PFSK-1 (cell line): ENCODE measurements around the gene MT1X.

Experiments
- FOXP2 ChIP-seq: optimal IDR thresholded peaks from 2 replicates; pipeline ENCODE3; 2011; ENCODE audit warnings: borderline replicate concordance, control low read depth, inconsistent platforms; ENCODE audit not compliant: insufficient read depth; ENCODE audit errors: extremely low read length, extremely low read depth
- POLR2AphosphoS5 ChIP-seq: IDR thresholded peaks from 2 replicates; pipeline ENCODE4 v1.6.1; 2012; ENCODE audit warnings: low read depth, mild to moderate bottlenecking, control low read depth, low read length, moderate library complexity
- REST ChIP-seq, 2 experiments: IDR thresholded peaks; 2 replicates each; pipeline versions ENCODE4 v1.6.1 to v1.8.0; 2011 to 2012; ENCODE audit warnings: low read depth in 2 of 2, low read length in 2 of 2, control low read depth in 1 of 2, inconsistent platforms in 1 of 2, mild to moderate bottlenecking in 1 of 2, moderate library complexity in 1 of 2; ENCODE audit not compliant: insufficient read depth in 1 of 2
- SIN3A ChIP-seq: IDR thresholded peaks from 2 replicates; pipeline ENCODE4 v1.6.1; 2012; ENCODE audit warnings: mild to moderate bottlenecking, low read length, moderate library complexity, borderline replicate concordance; ENCODE audit not compliant: insufficient read depth
- TAF1 ChIP-seq: IDR thresholded peaks from 2 replicates; pipeline ENCODE4 v1.6.1; 2012; ENCODE audit warnings: low read length, control low read depth, borderline replicate concordance; ENCODE audit not compliant: insufficient read depth

Gene MT1X

GRCh38 chr16:56657555-56658326 is 24.5 kb upstream of the MT1X start, which contains the start of gene MT1F:
MT1F (plus strand) TSS chr16:56657959; CDS start chr16:56658059, 100 bp downstream.
- TF ChIP-seq TAF1 (no peak), POLR2AphosphoS5 (no peak), REST (IDR thresholded peaks at IDR 0.05; ENCODE audit: insufficient read depth in 1 of 2, low read depth in 2 of 2, low read length in 2 of 2) (no peak), FOXP2 (no peak), SIN3A (no peak)

- TF ChIP-seq POLR2AphosphoS5: no peak
- no peak for TF ChIP-seq FOXP2
- no peak for TF ChIP-seq REST (IDR thresholded peaks at IDR 0.05; ENCODE audit: insufficient read depth in 1 of 2, low read depth in 2 of 2, low read length in 2 of 2)
- no peak for TF ChIP-seq SIN3A
- TF ChIP-seq TAF1: no peak
These were observed 23.9 kb upstream of the MT1X start for GRCh38 chr16:56658327-56658875.

GRCh38 chr16:56662357-56663354 is 19.6 kb upstream of the MT1X start:
- TF ChIP-seq FOXP2 (no peak), POLR2AphosphoS5 (no peak), SIN3A (no peak), REST (IDR thresholded peaks at IDR 0.05; ENCODE audit: insufficient read depth in 1 of 2, low read depth in 2 of 2, low read length in 2 of 2) (no peak), TAF1 (no peak)

DNA sequence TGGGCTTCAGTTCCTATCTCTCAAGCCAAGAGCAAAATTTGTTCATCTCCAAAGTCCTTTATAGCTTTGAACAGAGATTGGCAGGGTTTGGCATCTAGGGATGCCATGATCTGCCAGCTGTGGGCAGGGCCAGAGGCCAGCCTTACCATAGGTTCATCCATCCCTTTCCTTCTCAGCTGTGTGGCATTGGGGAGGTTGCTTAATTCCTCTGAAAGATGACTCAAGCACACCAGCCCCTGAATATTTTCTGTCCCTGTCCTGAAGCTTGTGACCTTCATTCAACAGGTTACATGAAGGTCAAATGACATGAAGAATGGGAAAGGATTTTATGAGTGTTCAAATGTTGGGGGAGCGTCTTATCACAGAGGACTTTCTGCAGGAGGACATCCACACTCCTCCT is 17.8 kb upstream of the MT1X start:
- TF ChIP-seq FOXP2: no peak
- no peak for TF ChIP-seq TAF1
- no peak for TF ChIP-seq REST (IDR thresholded peaks at IDR 0.05; ENCODE audit: insufficient read depth in 1 of 2, low read depth in 2 of 2, low read length in 2 of 2)
- no peak for TF ChIP-seq SIN3A
- no peak for TF ChIP-seq POLR2AphosphoS5
